Activated CD4-positive, alpha-beta T cell treated with anti-CD3 and anti-CD28 coated beads, Interleukin-2, amount 50 U/mL, for 24 hours (primary cell): ENCODE data around the gene RASSF3.
"Not testable (repeated sequence)": the region's sequence is repeated elsewhere in the genome, so short reads cannot be mapped to it uniquely, and the experiment has no call there.

Experiments
- DNase-seq, 2 donors: peaks; one replicate each; pipeline ENCODE4 v3.0.0-alpha.2; 2020; ENCODE audit warnings: low read depth in 1 of 2, low spot score in 1 of 2

The RASSF3 gene

DNA sequence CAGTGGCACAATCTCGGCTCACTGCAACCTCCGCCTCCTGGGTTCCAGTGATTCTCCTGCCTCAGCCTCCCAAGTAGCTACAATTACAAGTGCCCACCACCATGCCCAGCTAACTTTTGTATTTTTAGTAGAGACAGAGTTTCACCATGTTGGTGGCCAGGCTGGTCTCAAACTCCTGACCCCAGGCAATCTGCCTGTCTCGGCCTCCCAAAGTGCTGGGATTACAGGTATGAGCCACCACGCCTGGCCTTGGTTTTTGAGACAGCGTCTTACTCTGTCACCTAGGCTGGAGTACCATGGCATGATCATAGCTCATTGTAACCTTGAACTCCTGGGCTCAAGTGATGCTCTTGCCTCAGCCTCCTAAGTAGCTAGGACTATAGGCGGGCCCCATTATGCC, 79.9 kb downstream of the RASSF3 start:
- not testable (repeated sequence) for DNase-seq

DNA sequence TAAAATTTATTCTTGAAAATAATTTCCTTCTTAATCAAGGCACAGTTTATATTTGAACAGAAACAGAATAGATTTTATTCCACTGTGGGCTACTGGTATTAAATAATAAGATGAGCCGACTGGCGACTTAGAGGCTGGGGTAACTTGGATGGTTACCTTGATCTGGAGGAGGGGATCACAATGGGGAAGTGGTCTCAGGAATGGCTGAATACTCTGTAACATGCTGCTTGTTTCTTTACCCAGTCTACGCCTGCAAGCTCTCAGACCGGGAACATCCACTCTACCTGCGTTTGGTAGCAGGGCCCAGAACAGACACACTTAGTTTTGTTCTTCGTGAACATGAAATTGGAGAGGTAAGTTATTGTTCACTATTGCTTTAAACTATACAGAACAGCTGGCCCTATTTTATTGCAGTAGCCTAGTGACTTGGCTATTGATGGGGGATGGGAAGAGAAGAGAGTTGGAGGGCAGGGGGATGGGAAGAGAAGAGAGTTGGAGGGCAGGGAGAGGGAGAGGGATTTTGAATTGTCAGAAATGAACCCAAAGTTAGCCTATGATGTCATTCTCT, 81.0 kb downstream of the RASSF3 start:
- no peak for DNase-seq

DNA sequence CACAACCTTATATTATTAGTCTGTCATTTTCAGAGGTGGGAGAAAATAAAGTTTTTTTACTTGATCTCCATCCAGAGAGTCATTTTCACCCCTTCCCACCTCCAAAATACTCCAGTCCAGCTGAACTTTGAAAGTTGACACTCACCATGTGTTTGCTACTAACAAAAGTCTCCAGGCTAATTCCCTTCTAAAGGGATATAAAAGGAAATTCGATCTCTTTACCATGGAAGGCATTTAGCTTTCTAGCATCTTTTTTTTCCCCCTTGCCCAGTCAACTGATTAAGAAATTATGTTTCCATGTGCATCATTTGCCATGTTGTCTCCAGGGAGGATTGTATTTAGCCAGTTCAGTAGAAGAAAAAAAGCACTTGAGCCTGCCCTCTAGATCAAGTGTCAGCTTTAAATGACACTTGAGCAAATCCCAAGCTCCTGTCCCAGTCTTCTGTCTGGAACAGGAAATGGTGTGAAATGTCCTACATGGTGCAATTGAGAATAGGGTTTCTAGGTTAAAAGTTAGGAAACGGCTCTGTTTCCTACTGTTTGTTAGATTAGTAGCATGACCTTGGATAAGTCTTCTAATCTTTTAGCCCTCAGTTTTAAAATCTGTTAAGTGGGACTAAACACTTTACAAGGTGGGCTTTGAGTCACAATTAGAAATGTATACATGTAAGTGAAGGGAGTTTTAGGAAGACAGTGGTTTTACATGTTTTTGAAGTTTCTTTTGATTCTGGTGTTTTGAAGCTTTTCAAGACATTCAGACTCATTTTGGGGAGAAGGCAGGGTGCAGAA, 81.7 kb downstream of the RASSF3 start:
- no peak for DNase-seq

DNA sequence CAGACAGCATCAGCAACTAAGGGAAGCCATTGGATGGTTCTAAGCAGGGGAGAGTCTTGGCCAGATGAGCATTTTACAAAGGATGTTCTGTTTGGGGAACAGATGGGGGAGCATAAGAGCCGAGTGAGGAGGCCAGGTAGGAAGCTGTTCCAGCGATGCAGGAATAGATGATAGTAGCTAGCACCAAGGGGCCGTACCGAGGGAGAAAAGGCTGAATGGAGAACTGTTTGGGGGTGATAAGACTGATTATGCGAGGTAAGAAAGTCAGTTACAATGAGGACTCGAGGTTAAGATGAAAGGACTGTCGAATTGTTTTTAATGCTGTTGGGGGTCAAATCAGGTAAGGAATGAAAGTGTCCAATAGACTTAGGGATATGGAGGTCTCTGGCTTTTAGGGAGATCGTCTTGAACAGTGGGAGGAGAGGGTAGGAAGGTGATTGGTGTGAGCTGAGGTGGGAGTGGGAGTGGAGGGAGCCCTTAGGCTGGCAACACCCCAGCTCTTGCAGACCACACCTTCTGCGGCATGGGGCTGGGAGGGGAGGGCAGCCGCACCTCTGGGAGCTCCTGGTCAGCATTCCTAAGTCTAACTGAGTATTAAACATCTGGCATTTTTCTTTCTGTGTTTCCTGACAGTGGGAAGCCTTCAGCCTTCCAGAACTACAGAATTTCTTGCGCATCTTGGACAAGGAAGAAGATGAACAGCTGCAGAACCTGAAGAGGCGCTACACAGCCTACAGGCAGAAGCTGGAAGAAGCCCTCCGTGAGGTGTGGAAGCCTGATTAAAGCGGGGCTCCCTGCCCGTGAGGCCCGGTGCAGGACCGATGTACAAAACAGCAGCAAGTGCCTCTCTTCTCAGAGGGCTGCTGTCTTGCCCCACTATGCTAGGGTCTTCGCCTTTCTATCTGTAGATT, 84.1 kb downstream of the RASSF3 start:
- DNase-seq = no peak

DNA sequence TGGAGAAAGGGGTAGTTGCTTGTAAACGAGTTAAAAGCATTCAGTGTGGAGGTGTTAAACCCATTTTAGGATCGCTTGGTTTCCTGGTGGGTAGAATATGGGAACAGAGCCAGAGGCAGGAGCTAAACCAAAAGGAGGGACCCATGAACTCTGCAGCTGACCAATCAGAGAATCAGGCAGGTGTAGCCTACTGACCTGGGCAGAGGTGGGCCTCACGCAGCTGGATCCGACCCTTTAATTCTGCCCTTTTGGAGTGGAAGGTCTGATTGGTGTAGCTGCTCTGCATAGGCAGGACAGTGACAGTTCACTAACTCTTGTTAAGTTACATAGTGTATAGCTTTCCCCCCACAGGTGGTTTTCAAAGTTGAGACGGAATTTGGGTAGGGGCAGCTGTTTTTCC, 85.3 kb downstream of the RASSF3 start:
- DNase-seq = no peak

DNA sequence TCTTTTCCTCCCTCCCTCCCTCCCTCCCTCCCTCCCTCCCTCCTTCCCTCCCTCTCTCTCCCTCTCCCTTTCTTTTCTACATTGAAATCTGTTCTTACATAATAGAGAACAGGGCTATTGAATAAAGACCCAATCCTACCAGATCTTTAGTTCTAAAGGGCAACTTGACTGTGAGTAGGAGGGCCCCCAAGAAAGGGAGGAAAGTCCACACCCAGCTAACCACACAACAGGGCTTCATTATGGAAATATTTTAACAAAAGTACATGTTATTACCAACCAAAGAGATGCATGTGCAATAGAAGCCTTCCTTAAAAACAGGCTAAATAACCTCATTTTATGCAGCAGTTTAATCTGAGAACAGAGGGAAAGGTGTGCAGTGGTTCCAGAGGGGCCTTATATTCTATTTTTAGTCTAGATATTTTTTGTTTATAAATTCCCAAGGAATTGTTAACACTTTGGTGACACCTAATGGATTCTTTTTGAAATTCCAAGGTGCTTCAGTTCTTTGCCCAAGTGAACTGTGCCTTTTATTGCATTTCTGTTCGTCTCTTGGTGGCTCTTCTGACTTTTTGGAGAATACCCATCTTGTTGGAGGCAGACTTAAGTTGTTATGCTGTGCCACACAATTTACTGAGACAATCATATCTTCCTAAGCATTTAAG, 85.9 kb downstream of the RASSF3 start:
- DNase-seq = no peak

DNA sequence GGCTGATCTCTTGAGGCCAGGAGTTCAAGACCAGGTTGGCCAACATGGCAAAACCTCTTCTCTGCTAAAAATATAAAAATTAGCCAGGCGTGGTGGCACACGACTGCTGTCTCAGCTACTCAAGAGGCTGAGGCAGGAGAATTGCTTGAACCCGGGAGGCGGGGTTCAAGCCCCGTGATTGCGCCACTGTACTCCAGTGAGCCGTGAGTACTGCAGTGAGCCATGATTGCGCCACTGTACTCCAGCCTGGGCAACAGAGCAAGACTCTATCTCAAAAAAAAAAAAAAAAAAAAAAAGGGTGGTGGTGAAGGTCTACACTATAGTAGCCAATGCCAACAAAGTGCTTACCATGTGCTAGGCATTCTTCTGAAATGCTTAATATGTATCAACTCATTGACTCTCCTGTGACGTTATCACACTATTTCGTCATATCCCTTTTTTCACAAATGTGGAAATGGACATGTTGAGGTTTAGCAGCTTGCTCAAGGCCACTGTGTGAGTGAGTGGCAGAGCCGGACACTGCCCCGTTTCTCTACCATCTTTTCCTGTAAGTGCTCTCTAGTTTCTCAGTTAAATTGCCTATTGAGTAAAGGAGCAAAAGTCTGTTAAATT, 89.3 kb downstream of the RASSF3 start:
- DNase-seq = no peak

DNA sequence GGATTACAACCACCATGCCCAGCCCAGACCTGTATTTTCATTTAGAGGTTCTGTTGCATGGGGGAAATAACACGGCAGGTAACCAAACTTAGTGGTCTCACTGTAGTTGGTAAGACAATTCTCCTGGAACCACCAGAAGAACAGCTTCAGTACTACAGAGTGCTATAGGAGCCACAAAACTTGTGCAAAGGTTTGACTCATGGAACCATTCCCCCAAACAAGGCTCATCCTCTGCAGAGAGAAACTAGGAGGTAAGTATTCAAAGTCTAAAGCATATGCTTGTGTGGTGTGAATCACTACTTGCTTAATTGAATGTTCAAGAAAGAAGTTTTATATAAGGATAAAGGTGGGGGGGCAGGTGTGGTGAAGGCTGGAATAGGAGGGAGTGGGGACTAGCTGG, 90.2 kb downstream of the RASSF3 start:
- DNase-seq = no peak

DNA sequence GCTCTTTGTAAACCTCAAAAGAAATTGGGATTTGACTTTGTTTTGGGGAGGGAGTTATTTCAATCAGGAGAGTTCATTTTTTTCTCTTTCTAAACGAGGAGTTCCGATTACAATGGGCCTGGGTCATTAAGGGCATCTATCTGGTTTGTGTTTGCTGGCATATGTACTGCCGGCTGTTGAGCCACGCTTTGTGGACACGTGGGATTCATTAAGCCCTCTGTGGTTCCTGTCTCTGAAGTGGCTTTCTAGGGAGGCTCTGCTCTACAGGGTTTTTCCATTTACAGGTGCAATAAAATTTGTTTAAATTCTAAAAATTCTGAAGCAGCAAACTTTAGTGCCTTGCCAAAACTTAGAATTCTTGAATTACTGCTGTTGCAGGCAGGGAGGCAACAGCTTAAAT, 91.0 kb downstream of the RASSF3 start:
- no peak for DNase-seq

DNA sequence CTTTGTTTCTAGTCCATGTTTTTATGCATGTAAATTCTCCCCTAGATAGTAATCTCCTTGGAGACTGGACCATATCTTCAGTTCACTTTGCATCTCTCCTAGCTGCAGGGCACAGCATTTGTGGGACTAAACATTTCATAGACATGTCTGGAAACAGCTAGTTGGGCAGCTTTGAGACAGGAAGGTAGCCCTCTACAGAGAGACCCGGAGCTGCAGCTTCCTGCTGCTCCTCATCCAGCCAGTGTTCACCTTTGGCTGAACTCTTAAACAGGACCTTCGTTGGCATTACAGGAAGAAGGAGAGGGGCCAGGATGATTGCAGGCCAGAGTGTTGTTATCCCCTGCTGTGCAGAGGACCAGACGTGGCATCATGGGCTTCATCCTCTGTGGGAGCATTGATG, 96.0 kb downstream of the RASSF3 start:
- no peak for DNase-seq

DNA sequence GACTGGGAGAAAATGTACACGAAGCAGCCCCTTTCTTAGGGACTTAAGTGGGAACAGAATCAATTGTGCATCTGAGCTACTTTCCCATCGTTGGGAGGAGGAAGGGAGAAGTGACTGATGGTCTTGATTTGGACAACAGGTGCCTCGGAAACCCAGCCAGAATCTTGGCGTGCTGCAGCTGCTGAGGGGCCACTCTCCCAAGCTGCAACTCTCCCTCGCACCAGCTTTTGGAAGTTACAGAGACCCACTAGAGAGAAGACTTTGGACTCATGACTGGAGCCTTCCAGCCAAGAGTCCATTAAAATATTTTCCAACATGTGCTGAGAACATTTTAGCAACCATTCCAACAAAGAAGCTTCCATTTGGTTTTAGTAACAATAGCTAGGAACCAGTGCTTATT, 96.6 kb downstream of the RASSF3 start:
- no peak for DNase-seq

DNA sequence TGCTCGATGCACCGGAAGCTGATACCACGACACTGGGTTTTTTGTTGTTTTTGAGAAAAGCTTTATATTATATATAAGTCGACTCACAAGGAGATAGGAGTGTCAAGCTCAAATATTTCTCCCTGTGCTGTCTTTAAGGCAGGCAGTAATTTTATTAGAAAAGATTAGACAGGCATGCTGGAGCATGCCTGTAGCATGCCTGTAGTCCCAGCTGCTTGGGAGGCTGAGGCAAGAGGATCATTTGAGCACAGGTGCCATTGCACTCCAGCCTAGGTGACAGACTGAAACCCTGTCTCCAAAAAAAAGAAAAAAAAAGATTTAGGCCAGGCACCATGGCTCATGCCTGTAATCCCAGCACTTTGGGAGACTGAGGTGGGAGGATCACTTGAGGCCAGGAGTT, 97.1 kb downstream of the RASSF3 start:
- no peak for DNase-seq

DNA sequence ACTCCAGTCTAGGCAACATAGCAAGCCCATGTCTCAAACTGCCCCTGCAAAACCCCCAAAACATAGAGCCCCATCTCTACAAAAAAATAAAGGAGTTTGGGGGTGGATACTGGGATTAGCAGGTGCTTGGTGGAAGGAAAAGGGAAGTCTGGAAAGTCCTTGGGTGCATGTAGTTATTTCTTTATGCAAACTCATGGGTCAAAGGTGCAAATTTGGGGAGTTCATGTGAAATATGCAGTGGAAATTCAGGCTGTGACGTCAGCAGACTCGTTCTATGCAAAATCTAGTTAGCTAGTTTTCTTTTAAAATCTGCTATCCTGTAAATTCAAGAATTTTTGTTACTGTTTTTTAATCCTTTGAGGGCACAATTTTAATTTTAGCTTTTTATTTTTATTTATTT, 97.6 kb downstream of the RASSF3 start:
- no peak for DNase-seq

DNA sequence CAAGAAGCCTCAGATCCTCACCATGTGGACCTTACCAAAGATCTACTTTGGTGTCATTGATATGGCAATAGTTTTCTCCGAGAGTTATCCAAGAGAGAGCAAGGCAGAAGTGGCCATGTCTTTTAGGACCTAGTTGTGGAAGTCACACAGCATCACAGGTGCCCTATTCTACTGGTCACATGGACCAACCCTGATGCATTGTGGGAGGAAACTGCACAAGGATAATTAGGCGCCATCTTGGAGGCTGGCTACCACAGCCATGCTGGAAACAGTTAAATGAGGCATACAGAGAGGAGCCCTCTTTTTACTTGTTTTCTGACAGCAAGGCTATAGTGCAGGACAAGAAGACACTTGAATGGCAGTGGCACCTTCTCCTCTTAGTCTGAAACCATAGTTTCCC, 99.1 kb downstream of the RASSF3 start:
- DNase-seq = no peak

DNA sequence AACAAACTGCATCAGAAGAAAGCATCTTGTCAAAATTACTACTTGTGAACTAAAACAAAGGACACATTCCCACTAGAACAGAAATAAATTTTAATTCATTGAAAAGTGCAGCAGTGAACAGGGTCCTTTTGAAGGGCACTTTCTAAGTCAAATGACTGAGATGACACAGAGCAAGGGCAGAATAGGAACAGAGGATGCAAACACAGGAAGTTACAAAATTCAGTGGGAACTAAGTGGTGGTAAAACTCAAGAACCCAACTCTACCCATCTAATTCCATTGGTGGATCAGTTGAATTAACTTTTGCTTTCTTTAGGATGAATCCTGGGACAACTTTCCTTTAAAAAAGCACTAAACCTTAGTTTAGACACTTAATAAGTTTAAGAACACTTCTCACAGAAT, 103.1 kb downstream of the RASSF3 start:
- no peak for DNase-seq

DNA sequence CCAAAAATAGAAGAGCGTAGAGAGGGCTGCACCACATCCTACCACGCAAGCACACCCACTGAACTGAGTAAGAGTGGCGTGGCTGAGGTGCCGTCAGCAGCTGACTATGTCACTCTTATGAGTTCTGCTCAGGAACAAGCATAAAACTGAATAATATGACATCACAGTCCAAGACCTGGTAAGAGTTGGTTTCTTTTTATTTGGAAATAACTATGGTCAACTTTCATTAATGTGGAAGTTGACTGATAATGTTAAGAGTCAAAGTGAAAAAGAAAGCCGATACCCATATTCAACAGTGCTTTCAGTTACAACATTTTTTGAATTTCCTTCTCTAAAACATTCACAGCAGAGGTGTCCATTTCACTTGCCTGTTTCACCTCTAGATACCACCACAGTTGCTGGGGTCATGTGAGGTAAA, 104.3 kb downstream of the RASSF3 start:
- no peak for DNase-seq

DNA sequence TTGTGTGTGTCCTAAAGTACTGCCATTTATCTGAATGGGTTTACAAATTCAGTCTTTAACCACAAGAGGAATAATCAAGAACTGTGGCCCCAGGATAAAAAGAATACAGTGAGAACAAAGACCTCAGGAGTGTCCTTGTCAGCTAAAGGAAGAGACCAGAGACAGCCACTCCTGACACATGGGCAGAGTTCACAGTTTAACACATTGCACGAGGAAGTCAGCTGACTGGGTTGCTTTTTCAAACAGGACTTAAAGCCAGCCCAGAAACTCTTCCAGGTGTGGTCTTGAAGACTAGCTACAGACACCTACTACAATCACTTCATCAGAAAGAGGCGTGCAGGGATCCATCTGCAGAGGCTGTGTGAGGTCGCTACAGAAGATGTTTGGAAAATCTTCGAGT, 106.1 kb downstream of the RASSF3 start:
- no peak for DNase-seq

DNA sequence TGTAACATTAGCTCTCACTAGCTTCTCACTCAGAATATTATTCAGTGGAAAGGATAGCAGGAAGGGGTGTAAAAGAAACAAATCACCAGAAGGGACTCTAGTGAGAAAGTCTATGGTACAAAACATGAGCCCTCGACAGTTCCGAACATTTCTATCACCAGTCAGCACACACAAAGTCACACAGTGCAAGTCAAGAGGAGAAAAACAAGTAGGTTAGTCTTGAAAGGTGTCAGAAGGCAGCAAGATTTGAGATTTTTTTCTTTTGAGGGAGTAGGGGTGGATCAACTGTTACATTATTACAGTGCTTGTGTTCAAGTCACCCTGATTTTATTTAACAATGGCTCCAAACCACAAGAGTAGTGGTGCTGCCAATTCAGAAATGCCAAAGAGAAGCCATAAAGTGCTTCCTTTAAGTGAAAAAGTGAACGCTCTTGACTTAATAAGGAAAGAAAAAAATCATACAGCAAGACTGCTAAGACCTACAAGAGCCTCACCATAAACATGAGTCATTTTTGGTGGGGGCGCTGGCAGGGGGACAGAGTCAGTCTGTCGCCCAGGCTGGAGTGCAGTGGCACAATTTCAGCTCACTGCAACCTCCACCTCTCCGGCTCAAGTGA, 106.7 kb downstream of the RASSF3 start:
- DNase-seq = no peak

DNA sequence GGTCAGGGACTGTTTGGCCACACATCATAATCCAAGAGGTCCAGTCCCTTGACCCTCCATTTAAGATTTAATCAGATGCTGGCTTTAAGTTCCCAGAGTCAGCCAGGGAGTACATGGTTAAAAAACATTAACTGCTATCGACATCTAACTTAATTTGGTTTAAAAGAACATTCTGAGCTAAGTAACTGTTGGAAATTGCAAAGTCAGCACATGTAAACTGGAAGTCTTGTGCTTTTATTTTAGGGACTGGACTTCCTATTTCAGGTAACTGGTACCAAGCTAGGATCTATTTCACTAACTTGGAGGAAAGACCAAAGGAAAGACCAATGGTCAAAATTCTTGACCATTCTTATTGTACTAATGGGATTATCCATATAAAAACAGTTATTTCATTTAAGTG, 108.4 kb downstream of the RASSF3 start:
- DNase-seq = no peak

DNA sequence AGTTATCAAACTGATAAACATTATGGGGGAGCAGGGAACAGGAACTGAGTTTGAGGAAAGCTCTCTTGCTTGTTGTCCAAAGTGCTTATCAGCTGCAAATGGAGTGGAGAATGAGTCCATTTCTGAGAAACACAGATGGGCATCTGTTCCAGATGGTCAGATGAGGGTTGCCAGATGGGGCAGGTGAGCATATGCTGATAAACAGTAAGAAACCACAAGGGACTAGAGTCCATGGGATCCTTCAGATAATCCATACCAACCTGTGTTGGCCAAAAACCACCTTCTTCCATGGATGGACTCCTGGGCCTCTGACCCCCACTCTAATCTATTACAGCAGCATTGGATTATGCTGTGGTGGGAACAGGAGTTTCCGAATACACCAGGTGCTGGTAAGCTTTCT, 110.6 kb downstream of the RASSF3 start:
- DNase-seq = no peak

DNA sequence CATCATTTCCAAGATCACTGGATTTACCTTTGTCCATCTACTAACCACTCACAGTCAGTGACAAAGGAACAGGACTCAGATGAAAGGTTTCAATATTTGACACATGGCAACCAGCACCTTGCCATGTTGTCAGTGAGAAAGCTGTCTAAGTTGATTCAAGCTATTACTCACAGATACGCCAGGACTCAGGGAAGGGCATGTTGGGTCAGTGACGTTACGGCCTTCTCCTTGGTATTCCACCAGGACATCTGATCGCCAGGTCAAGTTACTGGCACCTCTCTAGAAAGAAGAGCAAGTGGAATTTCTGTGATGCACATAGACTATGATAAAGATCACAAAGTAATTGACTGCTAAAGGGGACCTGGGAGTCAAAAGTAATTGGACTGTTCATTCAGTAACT, 112.5 kb downstream of the RASSF3 start:
- DNase-seq = no peak
